Vagina (tissue), 2 donors: ENCODE results near the gene ATAD3B. TPM values are rescaled to one million over a fixed set of nuclear protein-coding genes. Genes with fewer than 3 reads are reported as not detected.
"Not testable (repeated sequence)": the region's sequence is repeated elsewhere in the genome, so short reads cannot be mapped to it uniquely, and the experiment has no call there.

Source experiments
- DNase-seq, 2 donors: peaks; one replicate each; pipeline ENCODE4 v3.0.0-alpha.2; 2017; ENCODE audit errors: extremely low spot score in 2 of 2
- H3K27ac ChIP-seq: fragments of 200-600 bp; sonication (generic); one replicate; pipeline ENCODE4 v1.5.1; 2019
- H3K27me3 ChIP-seq: fragments of 200-600 bp; sonication (generic); one replicate; pipeline ENCODE4 v1.5.1; 2019
- H3K36me3 ChIP-seq, 2 donors: fragments of 200-600 bp; sonication (generic); one replicate each; pipeline ENCODE4 v1.5.1; 2017 to 2019
- H3K4me1 ChIP-seq: fragments of 200-600 bp; sonication (generic); one replicate; pipeline ENCODE4 v1.5.1; 2019
- H3K4me3 ChIP-seq, 2 donors: fragments of 200-600 bp; sonication (generic); 1 replicate in 1 of 2; 2 replicates in 1 of 2; pipeline ENCODE4 v1.5.1; 2016 to 2019
- H3K9me3 ChIP-seq: fragments of 200-600 bp; sonication (generic); one replicate; pipeline ENCODE4 v1.5.1; 2019
- POLR2A ChIP-seq, 2 donors: fragments of 450-650 bp; IDR thresholded peaks; one replicate each; pipeline ENCODE4 v1.6.1; 2017; ENCODE audit warnings: antibody characterized with exemption in 2 of 2, mild to moderate bottlenecking in 2 of 2, moderate library complexity in 2 of 2
- POLR2AphosphoS5 ChIP-seq, 2 donors: sonication (generic); formaldehyde crosslinking; IDR thresholded peaks; one replicate each; pipeline ENCODE4 v1.9.0; 2017; ENCODE audit warnings: antibody characterized with exemption in 2 of 2, mild to moderate bottlenecking in 2 of 2, low read depth in 1 of 2; ENCODE audit not compliant: insufficient read depth in 1 of 2
- intact Hi-C: fragments of 100-400 bp; cut with DNase I; formaldehyde crosslinking; loops from one replicate; pipeline ENCODE4 v1.15.1; 2023
- total RNA-seq: library from RNA; depleted of rRNA; stranded (reverse); fragments of >200 nt; gene quantifications from one replicate; pipeline ENCODE4 v1.2.3, GENCODE V29; 2016
- TF ChIP-seq, protein P1 (sequence below), 3 experiments: fragments of 450-650 bp in 2 of 3; fragments of 200-600 bp in 1 of 3; sonication (generic) in 1 of 3; IDR thresholded peaks; one replicate each; pipeline ENCODE4 v1.5.1; 2017 to 2019; ENCODE audit warnings: antibody characterized with exemption in 3 of 3, mild to moderate bottlenecking in 2 of 3, moderate library complexity in 2 of 3

The ATAD3B gene
- total RNA-seq, 1 donor from 2014 or later, result 17.7 TPM

DNA sequence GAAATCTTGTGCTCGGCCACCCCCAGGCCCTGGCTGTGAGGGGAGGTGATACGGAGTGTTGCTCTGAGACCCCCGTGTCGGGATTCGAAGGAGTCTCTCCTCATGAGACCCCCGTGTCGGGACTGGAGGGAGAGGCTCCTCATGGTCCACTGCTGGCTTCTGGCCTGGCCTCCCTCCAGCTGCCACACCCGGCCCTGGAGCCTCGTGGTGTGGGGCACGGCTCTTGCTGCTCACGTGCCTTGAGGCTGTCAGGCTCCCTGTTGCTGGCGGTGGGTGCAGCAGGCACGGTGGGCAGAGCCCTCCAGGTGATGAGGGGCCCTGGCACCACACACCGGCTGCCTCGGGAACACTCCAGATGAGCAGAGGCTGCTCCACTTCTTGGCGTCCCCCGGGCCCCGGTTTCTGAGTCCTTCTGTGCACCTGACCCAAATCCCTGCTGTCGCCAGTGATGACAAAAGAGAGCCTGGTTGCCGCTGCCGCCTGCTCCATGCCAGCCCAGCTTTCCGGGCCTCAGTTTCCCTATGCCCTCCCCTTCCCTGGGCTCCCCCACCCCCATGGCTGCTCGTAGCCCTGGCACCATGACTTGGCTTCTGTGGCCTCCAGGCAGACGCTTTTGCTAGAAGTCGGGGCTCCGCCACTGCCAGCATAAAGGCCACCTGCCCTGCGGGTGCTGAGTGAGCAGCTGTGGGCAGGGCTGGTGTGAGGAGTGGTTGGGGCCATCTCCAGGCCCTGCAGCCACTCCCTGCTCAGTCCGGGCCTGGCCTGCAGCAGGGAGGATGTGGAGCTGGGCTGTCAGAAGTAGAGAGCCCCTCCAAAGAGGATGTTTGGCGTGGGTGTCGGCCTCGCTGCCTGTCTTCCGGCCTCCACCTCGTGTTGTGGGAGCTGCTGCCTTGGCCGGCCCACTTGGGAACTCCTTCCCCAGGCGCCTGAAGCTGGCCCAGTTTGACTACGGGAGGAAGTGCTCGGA, 57.0 kb downstream of the ATAD3B start:
- Histone ChIP-seq H3K27me3 (no peaks in the 10 kb centered on the region), H3K4me3 (no peak overlapping the region), H3K36me3 (peaks cover 0 to 6% of the 10 kb centered on the region in 2 donors), H3K27ac (no peak overlapping the region), H3K9me3 (no peaks in the 10 kb centered on the region), H3K4me1 (no peaks in the 10 kb centered on the region)
- TF ChIP-seq, protein P1, sequence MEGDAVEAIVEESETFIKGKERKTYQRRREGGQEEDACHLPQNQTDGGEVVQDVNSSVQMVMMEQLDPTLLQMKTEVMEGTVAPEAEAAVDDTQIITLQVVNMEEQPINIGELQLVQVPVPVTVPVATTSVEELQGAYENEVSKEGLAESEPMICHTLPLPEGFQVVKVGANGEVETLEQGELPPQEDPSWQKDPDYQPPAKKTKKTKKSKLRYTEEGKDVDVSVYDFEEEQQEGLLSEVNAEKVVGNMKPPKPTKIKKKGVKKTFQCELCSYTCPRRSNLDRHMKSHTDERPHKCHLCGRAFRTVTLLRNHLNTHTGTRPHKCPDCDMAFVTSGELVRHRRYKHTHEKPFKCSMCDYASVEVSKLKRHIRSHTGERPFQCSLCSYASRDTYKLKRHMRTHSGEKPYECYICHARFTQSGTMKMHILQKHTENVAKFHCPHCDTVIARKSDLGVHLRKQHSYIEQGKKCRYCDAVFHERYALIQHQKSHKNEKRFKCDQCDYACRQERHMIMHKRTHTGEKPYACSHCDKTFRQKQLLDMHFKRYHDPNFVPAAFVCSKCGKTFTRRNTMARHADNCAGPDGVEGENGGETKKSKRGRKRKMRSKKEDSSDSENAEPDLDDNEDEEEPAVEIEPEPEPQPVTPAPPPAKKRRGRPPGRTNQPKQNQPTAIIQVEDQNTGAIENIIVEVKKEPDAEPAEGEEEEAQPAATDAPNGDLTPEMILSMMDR (IDR thresholded peaks at IDR 0.05), result no peak
- no peak for TF ChIP-seq POLR2A (IDR thresholded peaks at IDR 0.05)
- no peak for TF ChIP-seq POLR2AphosphoS5 (IDR thresholded peaks at IDR 0.05; ENCODE audit: insufficient read depth in 1 of 2, low read depth in 1 of 2)
- intact Hi-C loops, result no loop called here
- no peak for DNase-seq

DNA sequence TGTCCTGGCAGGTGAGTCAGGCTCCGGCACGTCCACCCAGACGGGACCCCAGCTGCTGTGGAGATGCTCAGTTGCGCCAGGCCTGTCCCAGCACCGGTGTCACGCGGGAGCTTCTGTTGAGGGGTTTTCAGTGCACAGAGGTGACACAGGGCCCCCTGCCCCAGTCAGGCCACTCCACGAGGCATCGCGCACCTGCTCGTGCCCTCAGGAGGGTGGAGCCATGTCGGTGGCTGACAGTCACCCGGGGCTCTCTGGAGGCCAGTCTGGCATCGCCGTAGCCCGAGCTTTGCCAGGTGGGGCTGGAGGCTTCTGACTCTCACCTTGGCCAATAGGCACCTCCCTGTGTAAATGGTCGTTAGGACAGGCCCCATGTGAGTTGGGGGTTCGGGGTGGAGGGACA, 57.8 kb downstream of the ATAD3B start:
- TF ChIP-seq POLR2A (IDR thresholded peaks at IDR 0.05), result no peak
- no peak for TF ChIP-seq POLR2AphosphoS5 (IDR thresholded peaks at IDR 0.05; ENCODE audit: insufficient read depth in 1 of 2, low read depth in 1 of 2)
- TF ChIP-seq, protein P1 (IDR thresholded peaks at IDR 0.05), result no peak
- Histone ChIP-seq H3K36me3 (peaks cover 0 to 6% of the 10 kb centered on the region in 2 donors), H3K27ac (no peak overlapping the region), H3K9me3 (no peaks in the 10 kb centered on the region), H3K4me3 (no peak overlapping the region), H3K4me1 (no peaks in the 10 kb centered on the region), H3K27me3 (no peaks in the 10 kb centered on the region)
- DNase-seq, result no peak
- intact Hi-C loops, result no loop called here

DNA sequence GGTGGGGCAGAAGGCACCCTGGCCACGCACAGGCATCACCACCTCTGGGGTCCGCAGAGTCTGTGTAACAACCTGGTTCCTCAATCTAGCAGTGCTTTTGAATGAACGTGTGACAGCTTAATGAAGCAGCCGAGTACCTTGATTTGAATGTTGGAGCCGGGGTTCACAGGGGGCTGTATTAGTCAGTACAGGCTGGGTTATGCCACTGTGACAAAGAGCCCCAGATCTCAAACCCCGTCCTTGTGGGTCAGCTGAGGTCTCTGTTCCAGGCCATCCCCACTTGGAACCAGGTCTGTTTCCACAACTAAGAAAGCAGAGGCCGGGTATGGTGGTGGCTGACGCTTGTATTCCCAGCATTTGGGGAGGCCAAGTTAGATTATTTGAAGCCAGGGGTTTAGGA, 58.4 kb downstream of the ATAD3B start:
- H3K4me1 ChIP-seq, result no peaks in the 10 kb centered on the region
- H3K27me3 ChIP-seq, result no peaks in the 10 kb centered on the region
- H3K27ac ChIP-seq, result no peak overlapping the region
- intact Hi-C loops, result no loop called here
- TF ChIP-seq, protein P1 (IDR thresholded peaks at IDR 0.05), result no peak
- no peak overlapping the region for H3K4me3 ChIP-seq
- peaks cover 0 to 6% of the 10 kb centered on the region in 2 donors for H3K36me3 ChIP-seq
- no peak for DNase-seq
- H3K9me3 ChIP-seq, result no peaks in the 10 kb centered on the region

DNA sequence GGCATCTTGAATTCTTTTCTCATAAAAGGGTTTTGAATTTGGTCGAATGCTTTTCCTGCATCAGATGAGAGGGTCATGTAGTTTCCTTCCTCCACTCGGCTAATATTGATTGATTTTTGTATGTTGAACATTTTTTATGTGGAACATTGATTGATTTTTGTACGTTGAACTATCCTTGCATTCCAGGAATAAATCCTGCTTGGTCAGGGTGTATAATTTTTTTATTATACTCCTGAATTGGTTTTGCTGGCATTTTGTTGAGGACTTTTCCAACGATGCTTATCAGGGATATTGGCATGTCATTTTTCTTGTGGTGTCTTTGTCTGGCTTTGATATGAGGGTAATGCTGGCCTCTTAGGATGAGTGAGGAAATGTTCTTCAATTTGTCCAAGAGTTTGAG, 60.4 kb downstream of the ATAD3B start:
- no peak overlapping the region for H3K4me3 ChIP-seq
- intact Hi-C loops, result no loop called here
- no peak overlapping the region for H3K27ac ChIP-seq
- DNase-seq, result no peak
- peaks cover 0 to 6% of the 10 kb centered on the region in 2 donors for H3K36me3 ChIP-seq
- no peaks in the 10 kb centered on the region for H3K27me3 ChIP-seq
- no peaks in the 10 kb centered on the region for H3K9me3 ChIP-seq
- no peak for TF ChIP-seq POLR2A (IDR thresholded peaks at IDR 0.05)
- no peak for TF ChIP-seq POLR2AphosphoS5 (IDR thresholded peaks at IDR 0.05; ENCODE audit: insufficient read depth in 1 of 2, low read depth in 1 of 2)
- TF ChIP-seq, protein P1 (IDR thresholded peaks at IDR 0.05), result no peak
- no peaks in the 10 kb centered on the region for H3K4me1 ChIP-seq

GRCh38 chr1:1533176-1533893, 61.8 kb downstream of the ATAD3B start:
- H3K36me3 ChIP-seq, H3K27ac ChIP-seq, H3K27me3 ChIP-seq, H3K4me3 ChIP-seq, H3K4me1 ChIP-seq, intact Hi-C loops, DNase-seq, H3K9me3 ChIP-seq: not testable (repeated sequence)

GRCh38 chr1:1533894-1534291, 62.3 kb downstream of the ATAD3B start:
- H3K4me3 ChIP-seq, H3K36me3 ChIP-seq, H3K9me3 ChIP-seq, H3K27me3 ChIP-seq, intact Hi-C loops, DNase-seq, H3K27ac ChIP-seq, H3K4me1 ChIP-seq: not testable (repeated sequence)
